Ishikawa (cell line): ENCODE data around the gene MTMR4.

ENCODE experiments used
- CEBPB ChIP-seq: IDR thresholded peaks from 2 replicates; pipeline ENCODE4 v1.6.1; 2012
- CREB1 ChIP-seq: IDR thresholded peaks from 2 replicates; pipeline ENCODE4 v1.6.1; 2012; ENCODE audit warnings: low read depth
- EGR1 ChIP-seq: IDR thresholded peaks from 2 replicates; pipeline ENCODE4 v1.6.1; 2012
- EP300 ChIP-seq: IDR thresholded peaks from 2 replicates; pipeline ENCODE4 v1.6.1; 2012; ENCODE audit warnings: borderline replicate concordance
- FOXM1 ChIP-seq: IDR thresholded peaks from 2 replicates; pipeline ENCODE4 v1.6.1; 2012; ENCODE audit warnings: low read depth, borderline replicate concordance
- NFIC ChIP-seq: IDR thresholded peaks from 2 replicates; pipeline ENCODE4 v1.6.1; 2012
- RAD21 ChIP-seq: IDR thresholded peaks from 2 replicates; pipeline ENCODE4 v1.6.1; 2012; ENCODE audit warnings: low read depth
- TAF1 ChIP-seq: IDR thresholded peaks from 2 replicates; pipeline ENCODE4 v1.6.1; 2012; ENCODE audit warnings: low read depth, mild to moderate bottlenecking
- TCF12 ChIP-seq: IDR thresholded peaks from 2 replicates; pipeline ENCODE4 v1.6.1; 2012; ENCODE audit warnings: low read depth
- TEAD4 ChIP-seq: IDR thresholded peaks from 2 replicates; pipeline ENCODE4 v1.6.1; 2012
- USF1 ChIP-seq: IDR thresholded peaks from 2 replicates; pipeline ENCODE4 v1.6.1; 2012
- YY1 ChIP-seq: IDR thresholded peaks from 2 replicates; pipeline ENCODE4 v1.6.1; 2012; ENCODE audit warnings: low read depth
- ZBTB7A ChIP-seq: IDR thresholded peaks from 2 replicates; pipeline ENCODE4 v1.6.1; 2012; ENCODE audit warnings: low read depth
- TF ChIP-seq, protein P1 (sequence below): IDR thresholded peaks from 2 replicates; pipeline ENCODE4 v1.6.1; 2012; ENCODE audit warnings: low read depth, mild to moderate bottlenecking
- TF ChIP-seq, protein P2 (sequence below): IDR thresholded peaks from 2 replicates; pipeline ENCODE4 v1.6.1; 2012

MTMR4 gene

DNA sequence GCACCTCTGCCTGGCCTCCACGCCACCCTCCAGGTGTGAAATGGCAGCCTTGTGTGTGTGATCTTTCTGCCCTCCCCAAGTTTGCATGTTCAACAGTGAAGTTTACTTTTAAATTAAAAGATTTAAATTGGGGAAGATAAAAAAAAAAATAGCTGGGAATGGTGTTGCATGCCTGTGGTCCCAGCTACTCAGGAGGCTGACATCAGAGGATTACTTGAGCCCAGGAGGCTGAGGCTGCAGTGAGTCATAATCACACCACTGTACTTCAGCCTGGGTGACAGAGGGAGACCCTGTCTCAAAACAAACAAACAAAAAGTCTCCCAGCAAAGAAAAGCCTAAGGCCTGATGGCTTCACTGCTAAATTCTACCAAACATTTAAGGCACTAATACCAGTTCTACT is 61.7 kb downstream of the MTMR4 start:
- TF ChIP-seq EP300 (no peak), YY1 (no peak), ZBTB7A (no peak), TCF12 (no peak), FOXM1 (no peak), EGR1 (no peak), CREB1 (no peak), CEBPB (no peak), TEAD4 (no peak), USF1 (no peak), TAF1 (no peak), NFIC (no peak), RAD21 (no peak)
- TF ChIP-seq, protein P1, sequence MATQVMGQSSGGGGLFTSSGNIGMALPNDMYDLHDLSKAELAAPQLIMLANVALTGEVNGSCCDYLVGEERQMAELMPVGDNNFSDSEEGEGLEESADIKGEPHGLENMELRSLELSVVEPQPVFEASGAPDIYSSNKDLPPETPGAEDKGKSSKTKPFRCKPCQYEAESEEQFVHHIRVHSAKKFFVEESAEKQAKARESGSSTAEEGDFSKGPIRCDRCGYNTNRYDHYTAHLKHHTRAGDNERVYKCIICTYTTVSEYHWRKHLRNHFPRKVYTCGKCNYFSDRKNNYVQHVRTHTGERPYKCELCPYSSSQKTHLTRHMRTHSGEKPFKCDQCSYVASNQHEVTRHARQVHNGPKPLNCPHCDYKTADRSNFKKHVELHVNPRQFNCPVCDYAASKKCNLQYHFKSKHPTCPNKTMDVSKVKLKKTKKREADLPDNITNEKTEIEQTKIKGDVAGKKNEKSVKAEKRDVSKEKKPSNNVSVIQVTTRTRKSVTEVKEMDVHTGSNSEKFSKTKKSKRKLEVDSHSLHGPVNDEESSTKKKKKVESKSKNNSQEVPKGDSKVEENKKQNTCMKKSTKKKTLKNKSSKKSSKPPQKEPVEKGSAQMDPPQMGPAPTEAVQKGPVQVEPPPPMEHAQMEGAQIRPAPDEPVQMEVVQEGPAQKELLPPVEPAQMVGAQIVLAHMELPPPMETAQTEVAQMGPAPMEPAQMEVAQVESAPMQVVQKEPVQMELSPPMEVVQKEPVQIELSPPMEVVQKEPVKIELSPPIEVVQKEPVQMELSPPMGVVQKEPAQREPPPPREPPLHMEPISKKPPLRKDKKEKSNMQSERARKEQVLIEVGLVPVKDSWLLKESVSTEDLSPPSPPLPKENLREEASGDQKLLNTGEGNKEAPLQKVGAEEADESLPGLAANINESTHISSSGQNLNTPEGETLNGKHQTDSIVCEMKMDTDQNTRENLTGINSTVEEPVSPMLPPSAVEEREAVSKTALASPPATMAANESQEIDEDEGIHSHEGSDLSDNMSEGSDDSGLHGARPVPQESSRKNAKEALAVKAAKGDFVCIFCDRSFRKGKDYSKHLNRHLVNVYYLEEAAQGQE = no peak
- TF ChIP-seq, protein P2, sequence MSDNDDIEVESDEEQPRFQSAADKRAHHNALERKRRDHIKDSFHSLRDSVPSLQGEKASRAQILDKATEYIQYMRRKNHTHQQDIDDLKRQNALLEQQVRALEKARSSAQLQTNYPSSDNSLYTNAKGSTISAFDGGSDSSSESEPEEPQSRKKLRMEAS = no peak

DNA sequence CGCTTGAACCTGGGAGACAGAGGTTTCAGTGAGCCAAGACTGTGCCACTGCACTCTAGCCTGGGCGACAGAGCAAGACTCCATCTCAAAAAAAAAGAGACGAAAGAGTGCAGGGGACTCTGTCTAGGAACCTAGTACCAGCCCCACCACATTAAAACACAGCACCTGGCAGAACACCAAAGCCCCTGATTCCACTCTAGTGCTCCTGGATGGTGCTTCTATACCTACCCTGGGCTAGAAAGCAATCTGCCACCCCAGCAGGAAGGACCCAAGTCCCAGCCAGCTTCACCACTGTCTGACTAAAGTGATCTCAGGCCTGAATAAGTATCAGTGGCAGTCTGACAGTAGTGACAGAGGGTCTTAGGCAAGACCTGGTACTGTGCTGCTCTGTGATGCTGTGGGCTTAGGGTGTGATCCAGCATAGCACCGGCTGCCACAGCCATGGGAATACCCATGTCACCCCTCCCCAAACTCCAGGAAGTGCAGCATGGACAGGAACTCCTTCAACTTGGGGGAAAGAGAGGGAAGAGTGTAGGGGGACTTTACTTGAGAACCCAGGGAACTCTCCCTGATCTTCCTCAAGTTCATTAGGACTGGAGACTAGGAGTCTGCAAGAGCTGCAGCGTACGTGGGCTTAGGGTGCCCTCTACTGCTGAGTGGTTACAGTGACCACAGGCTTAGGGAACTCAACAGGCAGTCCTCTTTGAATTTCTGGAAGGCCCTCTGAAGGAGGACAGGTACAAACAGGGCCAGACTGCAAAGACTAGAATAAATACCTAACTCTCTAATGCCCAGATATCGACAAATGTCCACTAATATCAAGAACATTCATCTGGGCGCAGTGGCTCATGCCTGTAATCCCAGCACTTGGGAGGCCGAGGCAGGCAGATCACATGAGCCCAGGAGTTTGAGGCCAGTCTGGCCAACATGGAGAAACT is 67.1 kb downstream of the MTMR4 start:
- TF ChIP-seq USF1 (no peak), RAD21 (peak; percentile 99)

GRCh38 chr17:58446086-58446485 is 68.4 kb downstream of the MTMR4 start:
- TF ChIP-seq TEAD4 (no peak), RAD21 (no peak), TAF1 (no peak), NFIC (no peak), ZBTB7A (no peak), TCF12 (no peak), CREB1 (no peak), EGR1 (no peak), YY1 (no peak), EP300 (no peak), FOXM1 (no peak), CEBPB (no peak)
- TF ChIP-seq, protein P1 = no peak
